IMR-90 (cell line): Measurements from ENCODE around the gene SENP2. TPM values are rescaled to one million over a fixed set of nuclear protein-coding genes. Genes with fewer than 3 reads are reported as not detected.

Experiments
- ATAC-seq: fragments of 200-7000 bp; cut with Tn5 transposase; 2 replicates; pipeline ENCODE4 v1.9.1; 2020; ENCODE audit warnings: low read depth, mild to moderate bottlenecking, moderate library complexity
- BruUV-seq: library from RNA; stranded (reverse); fragments of 400-500 nt; replicated peaks from 2 replicates; lab custom pipeline; 2021; lab: Mats Ljungman, UMichigan
- CTCF ChIA-PET: fragments of 300-600 bp; formaldehyde crosslinking; extraction: SDS; loops from one replicate; lab custom pipeline; 2021; ENCODE audit warnings: antibody characterized with exemption; lab: Yijun Ruan, JAX
- POLR2A ChIA-PET: fragments of 300-600 bp; sonication (Branson Sonifier 250); formaldehyde crosslinking; loops from one replicate; lab custom pipeline; 2022; ENCODE audit warnings: antibody characterized with exemption; ENCODE audit not compliant: unreplicated experiment; lab: Charles Lee
- DNase-seq: peaks from one replicate; pipeline ENCODE4 v3.0.0; 2013
- H2AFZ ChIP-seq: replicated peaks from 2 replicates; pipeline ENCODE3; 2013; ENCODE audit warnings: low read length, mild to moderate bottlenecking; ENCODE audit not compliant: poor library complexity
- H2AK5ac ChIP-seq: 2 replicates; pipeline ENCODE4 v1.6.1; 2013; ENCODE audit warnings: low read depth, low read length, inconsistent platforms
- H2AK9ac ChIP-seq: replicated peaks from 2 replicates; pipeline ENCODE3; 2013; ENCODE audit warnings: mild to moderate bottlenecking, low read depth, low read length, moderate library complexity; ENCODE audit not compliant: poor library complexity
- H2BK120ac ChIP-seq: 2 replicates; pipeline ENCODE4 v1.6.1; 2013; ENCODE audit warnings: low read depth, low read length, inconsistent platforms
- H2BK15ac ChIP-seq: 3 replicates; pipeline ENCODE4 v1.6.1; 2013; ENCODE audit warnings: low read depth, low read length, inconsistent platforms
- H2BK20ac ChIP-seq: 2 replicates; pipeline ENCODE4 v1.6.1; 2013; ENCODE audit warnings: low read depth, mild to moderate bottlenecking, inconsistent platforms, low read length, moderate library complexity
- H2BK5ac ChIP-seq: 2 replicates; pipeline ENCODE4 v1.6.1; 2013; ENCODE audit warnings: mild to moderate bottlenecking, low read depth, low read length, inconsistent platforms; ENCODE audit not compliant: poor library complexity, severe bottlenecking
- H3K14ac ChIP-seq: replicated peaks from 2 replicates; pipeline ENCODE4 v1.6.1; 2013; ENCODE audit warnings: low read depth, low read length, inconsistent platforms
- H3K18ac ChIP-seq: 2 replicates; pipeline ENCODE4 v1.6.1; 2013; ENCODE audit warnings: low read depth, low read length, control low read depth
- H3K23ac ChIP-seq: 2 replicates; pipeline ENCODE4 v1.6.1; 2013; ENCODE audit warnings: low read depth, low read length, inconsistent platforms
- H3K27ac ChIP-seq: 2 replicates; pipeline ENCODE4 v1.5.1; 2013; ENCODE audit warnings: mild to moderate bottlenecking, control low read depth, low read length; ENCODE audit not compliant: insufficient read depth
- H3K27me3 ChIP-seq: 2 replicates; pipeline ENCODE4 v1.6.1; 2013; ENCODE audit warnings: low read length; ENCODE audit not compliant: control insufficient read depth, insufficient read depth
- H3K36me3 ChIP-seq: 2 replicates; pipeline ENCODE4 v1.6.1; 2013; ENCODE audit warnings: low read length, mixed read lengths; ENCODE audit not compliant: control insufficient read depth, insufficient read depth
- H3K4ac ChIP-seq: 2 replicates; pipeline ENCODE4 v1.6.1; 2013; ENCODE audit warnings: low read depth, low read length, inconsistent platforms
- H3K4me1 ChIP-seq: 2 replicates; pipeline ENCODE4 v1.6.1; 2013; ENCODE audit warnings: low read length, mixed read lengths; ENCODE audit not compliant: control insufficient read depth, insufficient read depth
- H3K4me2 ChIP-seq: 2 replicates; pipeline ENCODE4 v1.6.1; 2013; ENCODE audit warnings: low read depth, mild to moderate bottlenecking, control low read depth, low read length, moderate library complexity
- H3K4me3 ChIP-seq: 2 replicates; pipeline ENCODE4 v1.5.1; 2013; ENCODE audit warnings: low read depth, mild to moderate bottlenecking, control low read depth, low read length, moderate library complexity; ENCODE audit not compliant: insufficient read depth
- H3K56ac ChIP-seq: 2 replicates; pipeline ENCODE4 v1.6.1; 2013; ENCODE audit warnings: low read length, inconsistent platforms; ENCODE audit not compliant: insufficient read depth; ENCODE audit errors: extremely low read depth
- H3K79me1 ChIP-seq, 2 experiments: 2 replicates each; pipeline ENCODE4 v1.6.1; 2013; ENCODE audit warnings: low read length in 2 of 2, inconsistent platforms in 1 of 2, low read depth in 1 of 2
- H3K9ac ChIP-seq: 2 replicates; pipeline ENCODE4 v1.6.1; 2013; ENCODE audit warnings: low read depth, low read length, control low read depth
- H3K9me1 ChIP-seq: 2 replicates; pipeline ENCODE4 v1.6.1; 2013; ENCODE audit warnings: low read length, inconsistent platforms; ENCODE audit not compliant: insufficient read depth
- H3K9me3 ChIP-seq: 2 replicates; pipeline ENCODE4 v1.6.1; 2013; ENCODE audit warnings: low read length; ENCODE audit not compliant: control insufficient read depth, insufficient read depth
- H4K20me1 ChIP-seq: 2 replicates; pipeline ENCODE4 v1.6.1; 2013; ENCODE audit warnings: low read length, inconsistent platforms; ENCODE audit not compliant: insufficient read depth
- H4K5ac ChIP-seq: 2 replicates; pipeline ENCODE4 v1.6.1; 2013; ENCODE audit warnings: mild to moderate bottlenecking, low read depth, low read length, control low read depth
- H4K8ac ChIP-seq, 2 experiments: 2 replicates each; pipeline ENCODE4 v1.6.1; 2013; ENCODE audit warnings: low read depth in 2 of 2, low read length in 2 of 2, control low read depth in 1 of 2, inconsistent platforms in 1 of 2
- H4K91ac ChIP-seq: 2 replicates; pipeline ENCODE4 v1.6.1; 2013; ENCODE audit warnings: low read depth, low read length, inconsistent platforms; ENCODE audit not compliant: insufficient read depth
- BHLHE40 ChIP-seq: fragments of 150-350 bp; IDR thresholded peaks from 2 replicates; pipeline ENCODE4 v1.6.1; 2016; ENCODE audit warnings: mild to moderate bottlenecking, low read depth, low read length
- CEBPB ChIP-seq: IDR thresholded peaks from 2 replicates; pipeline ENCODE4 v1.6.1; 2012; ENCODE audit warnings: low read depth, low read length, improper control_type of control experiment
- CHD1 ChIP-seq: IDR thresholded peaks from 2 replicates; pipeline ENCODE4 v1.6.1; 2012; ENCODE audit warnings: low read depth, low read length, improper control_type of control experiment
- CTCF ChIP-seq: conservative IDR thresholded peaks from 2 replicates; pipeline ENCODE4 v1.5.1; 2012; ENCODE audit warnings: mild to moderate bottlenecking, low read depth, low read length, improper control_type of control experiment
- FOS ChIP-seq: fragments of 150-350 bp; IDR thresholded peaks from 2 replicates; pipeline ENCODE4 v1.6.1; 2016; ENCODE audit warnings: low read depth, low read length
- MAFK ChIP-seq: IDR thresholded peaks from 2 replicates; pipeline ENCODE4 v1.6.1; 2012; ENCODE audit warnings: low read depth, low read length, improper control_type of control experiment
- MAZ ChIP-seq: IDR thresholded peaks from 2 replicates; pipeline ENCODE4 v1.6.1; 2012; ENCODE audit warnings: low read depth, mild to moderate bottlenecking, low read length, improper control_type of control experiment, moderate library complexity, borderline replicate concordance
- MXI1 ChIP-seq: IDR thresholded peaks from 2 replicates; pipeline ENCODE4 v1.6.1; 2012; ENCODE audit warnings: low read depth, mild to moderate bottlenecking, low read length, moderate library complexity, borderline replicate concordance
- NFE2L2 ChIP-seq: fragments of 150-350 bp; IDR thresholded peaks from 2 replicates; pipeline ENCODE4 v1.6.1; 2016; ENCODE audit warnings: low read depth, mild to moderate bottlenecking, low read length
- POLR2A ChIP-seq: IDR thresholded peaks from 2 replicates; pipeline ENCODE4 v1.6.1; 2012; ENCODE audit warnings: mild to moderate bottlenecking, low read depth, low read length
- RAD21 ChIP-seq: IDR thresholded peaks from 2 replicates; pipeline ENCODE4 v1.6.1; 2012; ENCODE audit warnings: low read length, improper control_type of control experiment
- RCOR1 ChIP-seq: IDR thresholded peaks from 2 replicates; pipeline ENCODE4 v1.6.1; 2012; ENCODE audit warnings: mild to moderate bottlenecking, low read length, improper control_type of control experiment; ENCODE audit not compliant: insufficient replicate concordance
- SMC3 ChIP-seq: fragments of 150-350 bp; IDR thresholded peaks from 2 replicates; pipeline ENCODE4 v1.6.1; 2016; ENCODE audit warnings: low read depth, mild to moderate bottlenecking, antibody characterized with exemption, low read length, moderate library complexity
- WGBS, 2 experiments: methylation state at CpG; one replicate each; pipeline versions ENCODE4 v1.1.5 to v1.1.7; 2013; ENCODE audit warnings: missing lambda C conversion rate in 2 of 2; ENCODE audit not compliant: insufficient read length in 1 of 2; ENCODE audit errors: extremely low coverage in 2 of 2; 5-methylcytosine and 5-hydroxymethylcytosine counted together
- dilution Hi-C: fragments of 300-500 bp; cut with HindIII; formaldehyde crosslinking; loops from one replicate; pipeline ENCODE4 v1.14.3; 2018; ENCODE audit warnings: low sequenced_read_pairs; ENCODE audit not compliant: unreplicated experiment
- in situ Hi-C: fragments of 300-500 bp; cut with MboI; formaldehyde crosslinking; loops from 3 replicates; pipeline ENCODE4 v1.14.3; 2019; ENCODE audit warnings: low sequenced_read_pairs, inconsistent platforms, mixed read lengths
- intact Hi-C: fragments of 100-400 bp; cut with micrococcal nuclease; formaldehyde crosslinking; loops from 2 replicates; pipeline ENCODE4 v1.10.0; 2022
- polyA plus RNA-seq, 3 experiments: library from polyadenylated mRNA; depleted of rRNA; stranded (reverse); fragments of >200 nt; gene quantifications; 2 replicates each; pipeline ENCODE4 v1.2.3, GENCODE V29; 2012; ENCODE audit warnings: low replicate concordance in 1 of 3
- total RNA-seq: library from RNA; depleted of rRNA; stranded (reverse); fragments of >200 nt; gene quantifications from 2 replicates; pipeline ENCODE4 v1.2.3, GENCODE V29; 2012
- TF ChIP-seq, protein P1 (sequence below): fragments of 150-350 bp; IDR thresholded peaks from 2 replicates; pipeline ENCODE4 v1.6.1; 2016; ENCODE audit warnings: low read depth, mild to moderate bottlenecking, low read length, moderate library complexity, borderline replicate concordance
- TF ChIP-seq, protein P2 (sequence below): fragments of 150-350 bp; IDR thresholded peaks from 2 replicates; pipeline ENCODE4 v1.6.1; 2017; ENCODE audit warnings: mild to moderate bottlenecking, antibody characterized with exemption, low read length, low read depth

Gene SENP2
- total and polyA plus RNA-seq, 2 of the 4 experiments (the other 2 are of a cell fraction): 9.4 to 15.2 TPM

GRCh38 chr3:185649414-185649813, 63.3 kb downstream of the SENP2 start:
- H3K18ac ChIP-seq: no peak overlapping the region
- DNase-seq (no peak), ATAC-seq (peak; percentile 30; the same call in 1 of the 2 replicates)
- no peaks in the 10 kb centered on the region for H3K9me3 ChIP-seq
- dilution Hi-C loops: no loop called here
- no TSS peak for BruUV-seq
- peaks cover 29 to 45% of the 10 kb centered on the region in 2 experiments for H3K79me1 ChIP-seq
- no peak overlapping the region for H2AK5ac ChIP-seq
- no peak overlapping the region for H3K4me3 ChIP-seq
- POLR2A ChIA-PET: no interaction called here
- no peak overlapping the region for H2BK20ac ChIP-seq
- peaks cover 77% of the 10 kb centered on the region for H3K36me3 ChIP-seq
- H3K4me2 ChIP-seq: no peak overlapping the region
- WGBS, 2 experiments: no CpG with 5 or more reads among the region's 10 CpGs
- H2BK5ac ChIP-seq: no peak overlapping the region
- H3K27ac ChIP-seq: no peak overlapping the region
- H3K27me3 ChIP-seq: no peaks in the 10 kb centered on the region
- H4K8ac ChIP-seq: no peak overlapping the region
- peaks cover 12% of the 10 kb centered on the region; the same call in 1 of the 2 replicates for H3K9me1 ChIP-seq
- H3K14ac ChIP-seq: no peak overlapping the region
- no peak overlapping the region for H4K91ac ChIP-seq
- H4K5ac ChIP-seq: no peak overlapping the region
- TF ChIP-seq RCOR1 (no peak), FOS (no peak), RAD21 (no peak), SMC3 (no peak), MAZ (no peak), POLR2A (no peak), NFE2L2 (no peak), MXI1 (no peak), CTCF (no peak), CHD1 (no peak), CEBPB (no peak), MAFK (no peak), BHLHE40 (no peak)
- TF ChIP-seq, protein P1, sequence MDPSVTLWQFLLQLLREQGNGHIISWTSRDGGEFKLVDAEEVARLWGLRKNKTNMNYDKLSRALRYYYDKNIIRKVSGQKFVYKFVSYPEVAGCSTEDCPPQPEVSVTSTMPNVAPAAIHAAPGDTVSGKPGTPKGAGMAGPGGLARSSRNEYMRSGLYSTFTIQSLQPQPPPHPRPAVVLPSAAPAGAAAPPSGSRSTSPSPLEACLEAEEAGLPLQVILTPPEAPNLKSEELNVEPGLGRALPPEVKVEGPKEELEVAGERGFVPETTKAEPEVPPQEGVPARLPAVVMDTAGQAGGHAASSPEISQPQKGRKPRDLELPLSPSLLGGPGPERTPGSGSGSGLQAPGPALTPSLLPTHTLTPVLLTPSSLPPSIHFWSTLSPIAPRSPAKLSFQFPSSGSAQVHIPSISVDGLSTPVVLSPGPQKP: no peak
- TF ChIP-seq, protein P2, sequence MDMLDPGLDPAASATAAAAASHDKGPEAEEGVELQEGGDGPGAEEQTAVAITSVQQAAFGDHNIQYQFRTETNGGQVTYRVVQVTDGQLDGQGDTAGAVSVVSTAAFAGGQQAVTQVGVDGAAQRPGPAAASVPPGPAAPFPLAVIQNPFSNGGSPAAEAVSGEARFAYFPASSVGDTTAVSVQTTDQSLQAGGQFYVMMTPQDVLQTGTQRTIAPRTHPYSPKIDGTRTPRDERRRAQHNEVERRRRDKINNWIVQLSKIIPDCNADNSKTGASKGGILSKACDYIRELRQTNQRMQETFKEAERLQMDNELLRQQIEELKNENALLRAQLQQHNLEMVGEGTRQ: no peak
- H3K23ac ChIP-seq: no peak overlapping the region
- no peaks in the 10 kb centered on the region for H3K4me1 ChIP-seq
- H2AFZ ChIP-seq: peak overlapping the region; percentile 54
- H3K56ac ChIP-seq: no peak overlapping the region
- no peak overlapping the region for H3K4ac ChIP-seq
- peaks cover 26% of the 10 kb centered on the region for H4K20me1 ChIP-seq
- no peak overlapping the region for H3K9ac ChIP-seq
- no peak overlapping the region for H2BK120ac ChIP-seq
- CTCF ChIA-PET: no interaction called here
- no peak overlapping the region for H2BK15ac ChIP-seq
- intact Hi-C loops: no loop called here
- H2AK9ac ChIP-seq: no peak overlapping the region
- in situ Hi-C loops: no loop called here
